B cell (primary cell): ENCODE measurements around the gene IL26.

ENCODE experiments used
- CTCF ChIP-seq: fragments of 200-600 bp; IDR thresholded peaks from one replicate; pipeline ENCODE4 v1.8.0; 2022; ENCODE audit warnings: antibody characterized with exemption, mild to moderate bottlenecking
- EZH2 ChIP-seq: IDR thresholded peaks from 2 replicates; pipeline ENCODE4 v1.6.1; 2012; ENCODE audit warnings: borderline replicate concordance, low read depth, mild to moderate bottlenecking, moderate library complexity, low read length; ENCODE audit not compliant: insufficient read depth, poor library complexity, severe bottlenecking

GRCh38 chr12:68223067-68223747, 2.4 kb downstream of the IL26 start:
- TF ChIP-seq CTCF (peak; percentile 87), EZH2 (no peak)
